Right renal pelvis (tissue), 4 donors: ENCODE results near the gene PLCH1. TPM values are rescaled to one million over a fixed set of nuclear protein-coding genes. Genes with fewer than 3 reads are reported as not detected.

ENCODE experiments used
- DNase-seq, 4 donors: peaks; one replicate each; pipeline ENCODE4 v3.0.0-alpha.2; 2013; ENCODE audit warnings: low read depth in 4 of 4, low spot score in 3 of 4, missing footprints in 1 of 4
- polyA plus RNA-seq, 4 donors: library from polyadenylated mRNA; unstranded; fragments of 120-200 nt; gene quantifications; one replicate each; pipeline ENCODE4 v1.2.1, GENCODE V29; 2013; ENCODE audit not compliant: insufficient read length in 4 of 4

Gene PLCH1
- polyA plus RNA-seq, 4 donors, result 10.1 to 10.5 (median 10.3) TPM

- no peak for DNase-seq
These were observed 246.8 kb downstream of the PLCH1 start for GRCh38 chr3:155497930-155498647.

- DNase-seq, result no peak
These were observed 248.7 kb downstream of the PLCH1 start for GRCh38 chr3:155496206-155496605.

- DNase-seq, result no peak
These were observed 249.5 kb downstream of the PLCH1 start for GRCh38 chr3:155495387-155495786.

GRCh38 chr3:155494332-155494731 is 250.5 kb downstream of the PLCH1 start:
- DNase-seq, result no peak

GRCh38 chr3:155492841-155493240 is 252.0 kb downstream of the PLCH1 start:
- no peak for DNase-seq

GRCh38 chr3:155491696-155492095 is 253.2 kb downstream of the PLCH1 start:
- no peak for DNase-seq

- no peak for DNase-seq
These were observed 256.2 kb downstream of the PLCH1 start for GRCh38 chr3:155488671-155489070.

GRCh38 chr3:155485897-155486296 is 259.0 kb downstream of the PLCH1 start:
- no peak for DNase-seq

- no peak for DNase-seq
These were observed 263.3 kb downstream of the PLCH1 start for GRCh38 chr3:155481591-155481990.

- no peak for DNase-seq
These were observed 263.8 kb downstream of the PLCH1 start for GRCh38 chr3:155481089-155481488.

GRCh38 chr3:155465664-155466063 is 279.2 kb downstream of the PLCH1 start:
- no peak for DNase-seq

- DNase-seq, result no peak
These were observed 282.2 kb downstream of the PLCH1 start for GRCh38 chr3:155462672-155463071.

- DNase-seq, result no peak
These were observed 287.3 kb downstream of the PLCH1 start for GRCh38 chr3:155457591-155457990.

- no peak for DNase-seq
These were observed 289.1 kb downstream of the PLCH1 start for GRCh38 chr3:155455765-155456164.

GRCh38 chr3:155453512-155453911 is 291.4 kb downstream of the PLCH1 start:
- no peak for DNase-seq

GRCh38 chr3:155449613-155450267 is 295.1 kb downstream of the PLCH1 start:
- DNase-seq, result no peak

GRCh38 chr3:155448531-155448930 is 296.3 kb downstream of the PLCH1 start:
- DNase-seq, result no peak

- no peak for DNase-seq
These were observed 298.5 kb downstream of the PLCH1 start for GRCh38 chr3:155446366-155446765.

GRCh38 chr3:155444771-155445170 is 300.1 kb downstream of the PLCH1 start:
- DNase-seq, result no peak

GRCh38 chr3:155443815-155444214 is 301.1 kb downstream of the PLCH1 start:
- no peak for DNase-seq

GRCh38 chr3:155442072-155442471 is 302.8 kb downstream of the PLCH1 start:
- DNase-seq, result no peak

- DNase-seq, result peak in 1 of 4 donors; percentile 20
These were observed 303.4 kb downstream of the PLCH1 start for GRCh38 chr3:155441506-155441905.
